ENCODE measurements around the gene ERRFI1.
A peak's percentile ranks its signal among the peaks of the same experiment; 100 is the strongest.

ERRFI1 gene

DNA sequence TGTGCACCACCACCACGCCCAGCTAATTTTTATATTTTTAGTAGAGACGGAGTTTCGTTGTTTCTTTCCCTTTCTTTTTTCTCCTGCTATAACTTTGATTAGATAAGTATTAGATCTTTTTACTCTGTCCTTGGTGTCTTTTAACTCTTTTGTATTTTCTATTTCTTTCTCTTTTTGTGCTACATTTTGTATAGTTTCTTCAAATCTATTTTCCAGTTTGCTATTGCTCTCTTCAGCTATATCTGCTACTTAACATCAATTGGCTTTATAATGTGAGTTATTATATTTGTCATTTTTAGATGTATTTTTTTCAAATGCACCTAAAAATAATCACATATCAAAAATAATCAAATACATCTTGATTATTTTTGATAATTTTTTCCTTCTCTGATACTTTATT lies 16.0 kb upstream of the ERRFI1 start:
- no peak for DNase-seq

DNA sequence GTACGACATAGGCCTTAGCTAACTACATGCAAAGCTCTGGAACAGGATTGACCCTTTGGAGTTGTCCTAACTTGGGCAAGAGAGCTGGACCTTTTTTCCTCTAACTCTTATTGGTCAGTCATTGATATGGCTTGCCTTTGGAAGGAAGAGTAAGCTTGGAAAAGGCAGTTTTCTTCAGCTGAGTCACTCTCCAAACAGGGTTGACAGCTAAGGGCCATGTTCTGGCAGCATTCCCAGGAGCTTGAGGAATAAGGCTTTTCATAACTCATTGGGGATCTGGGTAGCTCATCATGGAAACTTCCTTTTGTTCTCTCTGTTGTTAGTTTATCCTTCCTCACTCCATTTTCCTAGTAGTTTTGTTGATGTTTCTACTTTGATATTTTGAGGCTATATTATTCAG lies 14.5 kb upstream of the ERRFI1 start:
- DNase-seq = peak; percentile 40

DNA sequence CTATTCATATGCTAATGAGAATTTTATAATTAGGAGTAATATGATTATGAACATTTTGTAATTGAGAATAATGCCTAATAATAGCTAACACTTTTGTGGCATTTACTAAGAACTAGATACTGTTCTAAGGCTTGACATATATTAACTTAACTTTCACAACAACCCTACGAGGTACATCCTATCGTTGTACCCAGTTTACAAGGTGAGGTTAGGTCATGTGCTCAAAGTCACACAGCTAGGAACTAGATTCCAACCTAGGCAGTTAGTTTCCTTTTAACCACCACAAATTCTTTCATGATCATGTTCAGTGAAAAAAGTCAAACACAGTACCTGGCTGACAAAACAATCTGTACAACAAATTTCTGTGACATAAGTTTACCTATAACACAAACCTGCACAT lies 13.0 kb upstream of the ERRFI1 start:
- DNase-seq = no peak

DNA sequence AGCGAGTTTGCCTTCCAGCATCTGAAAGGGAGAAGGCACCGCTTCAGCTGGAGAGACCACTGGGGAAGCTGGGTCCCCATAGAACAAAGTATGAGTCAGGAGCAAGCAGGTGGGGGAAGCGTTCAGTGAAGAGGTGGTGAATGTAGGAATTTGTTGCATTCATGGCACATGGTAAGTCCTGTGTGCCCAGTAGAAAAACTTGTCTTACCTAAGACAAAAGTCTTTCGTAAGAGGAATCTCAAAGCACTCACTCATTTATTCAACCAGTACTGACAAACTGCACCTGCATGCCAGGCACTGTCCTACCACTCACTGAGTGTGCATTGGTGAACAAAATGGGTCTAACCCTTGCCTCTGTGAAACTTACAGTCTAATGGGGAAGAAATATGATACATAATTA lies 9.2 kb upstream of the ERRFI1 start:
- DNase-seq = no peak

DNA sequence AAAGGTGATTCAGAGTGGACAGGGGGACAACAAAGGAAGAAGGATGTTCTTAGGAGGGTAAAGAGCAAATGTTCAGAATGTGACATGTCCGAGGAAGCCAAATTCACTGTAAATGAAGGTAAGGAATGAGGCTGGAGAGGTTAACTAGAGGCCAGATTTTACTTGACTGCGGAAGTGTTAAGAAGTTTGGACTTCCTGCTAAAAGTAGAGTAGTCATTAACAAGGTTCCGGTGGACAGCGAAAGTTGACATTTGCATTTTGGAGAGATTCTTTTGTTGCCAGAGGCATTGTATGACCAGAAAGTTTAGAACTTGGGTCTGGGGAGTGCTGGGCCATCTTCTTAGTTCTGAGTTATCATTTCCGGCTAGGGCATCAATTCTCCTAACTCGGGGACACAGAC lies 7.2 kb upstream of the ERRFI1 start:
- no peak for DNase-seq

DNA sequence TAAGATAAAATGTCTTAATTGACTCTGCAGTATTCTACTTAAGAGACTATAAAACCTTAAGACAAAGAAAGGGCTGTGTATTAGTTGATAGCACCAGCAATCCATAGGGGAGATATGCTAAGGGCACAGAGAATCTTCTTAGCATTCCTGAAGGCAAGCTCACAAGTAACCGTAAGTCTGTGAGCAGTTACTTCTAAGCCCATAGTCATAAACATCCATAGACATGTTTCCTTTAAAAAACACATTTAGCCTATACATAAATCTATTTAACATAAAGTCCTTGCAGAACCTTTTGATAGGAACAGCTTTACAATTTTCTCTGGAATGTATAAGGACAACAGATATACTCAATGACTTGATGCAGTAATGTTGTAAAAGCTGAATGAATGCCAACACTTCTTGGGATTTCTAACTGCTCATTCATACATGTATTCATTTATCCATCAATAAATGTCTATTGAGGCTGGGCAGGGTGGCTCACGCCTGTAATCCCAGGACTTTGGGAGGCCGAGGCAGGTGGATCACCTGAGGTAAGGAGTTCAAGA lies 6.3 kb upstream of the ERRFI1 start:
- DNase-seq = no peak

DNA sequence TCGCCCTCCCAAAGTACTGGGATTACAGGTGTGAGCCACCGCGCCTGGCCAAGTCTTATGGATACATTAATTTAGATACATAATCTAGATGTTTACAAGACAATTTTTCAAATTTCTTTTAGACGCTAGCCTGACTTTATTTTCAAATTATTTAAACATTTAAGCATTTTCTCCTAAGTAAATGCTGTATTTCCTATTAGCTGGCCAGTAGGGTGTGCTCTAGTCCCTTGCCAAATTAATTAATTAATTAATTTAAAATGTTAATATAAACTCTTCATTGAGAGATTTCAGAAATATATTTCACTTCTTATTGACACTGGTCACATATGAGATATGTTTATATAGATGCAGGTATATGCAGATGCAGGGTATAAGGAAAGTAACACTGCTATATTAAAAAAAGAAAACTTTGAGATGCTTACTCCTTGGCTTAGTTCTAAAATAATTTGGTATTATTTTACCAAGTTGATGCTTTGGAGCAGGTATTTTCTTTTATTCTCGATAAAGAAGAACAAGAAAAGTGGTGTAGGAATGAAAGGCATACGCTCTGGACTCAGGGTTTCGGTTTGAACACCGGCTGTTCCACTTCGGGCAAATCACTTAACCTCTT lies 5.2 kb upstream of the ERRFI1 start:
- DNase-seq = no peak

DNA sequence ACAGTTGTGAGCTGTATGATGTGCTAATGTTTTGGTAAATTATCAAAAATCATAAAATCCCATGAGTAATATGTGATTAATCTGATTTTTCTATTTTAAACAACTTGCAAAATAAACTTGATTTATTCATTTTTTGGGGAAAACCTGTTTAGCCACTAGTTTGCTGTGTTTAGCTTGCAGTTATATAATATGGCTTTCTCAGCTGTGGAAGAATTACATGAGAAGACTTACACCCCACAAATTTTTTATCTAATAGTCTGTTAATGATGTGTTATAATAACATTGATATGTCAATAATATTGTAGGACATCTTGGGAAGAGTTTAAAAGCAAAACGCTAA lies 2.4 kb upstream of the ERRFI1 start:
- DNase-seq = no peak

DNA sequence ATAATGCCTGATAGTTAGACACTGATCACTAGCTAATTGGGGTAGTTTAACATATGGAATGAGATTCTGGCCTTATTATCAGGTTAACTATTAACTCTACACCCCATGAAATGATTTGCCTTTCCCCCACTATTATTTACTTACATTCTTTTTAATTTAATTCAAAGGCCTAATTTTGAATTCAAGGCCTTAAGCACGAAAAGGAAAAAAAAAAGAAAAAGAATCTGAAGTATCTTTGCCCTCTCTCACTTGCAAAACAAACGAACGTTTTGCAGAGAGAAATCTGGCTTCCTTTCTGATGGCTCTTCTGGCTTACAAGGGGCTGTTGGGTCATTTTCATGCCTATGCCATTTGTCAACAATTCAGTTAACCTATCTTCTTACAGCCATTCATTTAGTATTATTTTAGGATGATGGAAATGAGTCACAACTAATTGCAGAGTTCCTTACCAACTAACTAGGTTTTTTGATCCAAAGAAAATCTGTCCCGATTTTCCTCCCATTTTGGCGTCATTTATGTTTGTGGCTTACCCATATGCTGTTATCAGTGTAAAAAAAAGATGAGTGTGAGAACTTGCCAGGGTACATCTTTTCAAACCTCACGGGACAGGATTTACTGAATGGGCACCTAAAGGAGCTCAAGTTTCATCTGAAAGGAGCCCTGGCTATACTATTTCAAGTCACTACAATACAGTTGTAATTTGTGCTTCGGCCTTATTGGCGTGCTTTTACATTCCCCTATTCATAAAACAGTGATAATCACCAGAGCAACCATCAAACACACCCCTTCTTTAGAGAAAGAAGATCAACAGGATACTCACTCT lies 1.9 kb upstream of the ERRFI1 start:
- no peak for DNase-seq

DNA sequence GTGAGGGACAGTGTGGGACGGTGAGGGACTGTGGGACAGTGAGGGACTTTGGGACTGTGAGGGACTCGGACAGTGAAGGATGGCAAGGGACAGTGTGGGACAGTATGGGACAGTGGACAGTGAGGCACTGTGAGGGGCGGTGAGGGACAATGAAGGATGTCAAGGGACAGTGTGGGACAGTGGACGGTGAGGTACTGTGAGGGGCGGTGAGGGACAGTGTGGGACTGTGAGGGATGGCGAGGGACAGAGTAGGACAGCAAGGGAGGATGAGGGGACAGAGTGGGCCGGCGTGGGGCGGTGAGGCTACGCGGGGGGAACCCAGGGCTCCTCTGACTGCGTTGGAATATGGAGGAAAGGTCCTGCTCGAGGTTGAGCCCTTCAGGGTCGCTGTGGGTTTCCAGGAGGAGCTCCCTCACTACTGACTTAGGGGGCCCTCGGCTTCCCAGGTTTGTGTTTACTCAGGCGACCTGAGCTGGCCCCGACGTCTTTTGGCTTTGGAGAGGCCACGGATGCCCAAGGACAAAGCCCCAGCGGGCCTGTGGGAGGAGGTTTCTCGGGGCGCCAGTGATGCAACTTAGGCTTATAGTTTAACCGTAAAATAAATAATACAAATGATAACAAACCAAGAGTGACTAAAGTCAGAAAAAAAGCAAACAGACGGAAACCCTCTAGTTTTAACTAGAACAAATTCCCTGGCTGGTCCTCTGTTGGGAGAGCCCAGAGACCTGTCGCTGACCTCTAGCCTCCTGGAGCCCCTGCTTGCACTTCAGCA lies 1.1 kb upstream of the ERRFI1 start:
- peak; percentile 28 for DNase-seq

DNA sequence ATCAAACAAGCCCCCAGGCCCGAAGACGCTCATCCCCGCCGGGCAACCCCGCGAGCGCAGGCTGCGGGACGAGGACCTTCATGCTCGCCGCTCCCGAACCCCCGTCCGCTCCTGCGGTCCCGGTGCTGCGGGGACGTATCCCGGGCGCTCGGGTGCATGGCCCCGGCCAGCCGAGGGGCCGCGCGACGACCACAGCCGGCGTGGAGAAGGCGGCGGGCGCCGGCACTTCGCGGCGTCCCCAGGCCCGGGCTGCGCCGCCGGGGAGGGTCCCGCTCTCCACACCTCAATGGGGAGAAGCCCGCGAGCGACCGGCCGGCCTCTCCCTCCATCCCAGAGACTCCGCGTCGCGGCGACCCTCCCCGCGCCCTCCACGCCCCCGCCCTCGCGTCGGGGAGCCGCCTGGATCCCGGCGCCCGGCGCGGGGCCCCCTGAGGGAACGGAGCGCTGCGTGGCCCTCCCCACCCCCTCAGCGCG lies 401 bp downstream of the ERRFI1 start:
- no peak for DNase-seq

DNA sequence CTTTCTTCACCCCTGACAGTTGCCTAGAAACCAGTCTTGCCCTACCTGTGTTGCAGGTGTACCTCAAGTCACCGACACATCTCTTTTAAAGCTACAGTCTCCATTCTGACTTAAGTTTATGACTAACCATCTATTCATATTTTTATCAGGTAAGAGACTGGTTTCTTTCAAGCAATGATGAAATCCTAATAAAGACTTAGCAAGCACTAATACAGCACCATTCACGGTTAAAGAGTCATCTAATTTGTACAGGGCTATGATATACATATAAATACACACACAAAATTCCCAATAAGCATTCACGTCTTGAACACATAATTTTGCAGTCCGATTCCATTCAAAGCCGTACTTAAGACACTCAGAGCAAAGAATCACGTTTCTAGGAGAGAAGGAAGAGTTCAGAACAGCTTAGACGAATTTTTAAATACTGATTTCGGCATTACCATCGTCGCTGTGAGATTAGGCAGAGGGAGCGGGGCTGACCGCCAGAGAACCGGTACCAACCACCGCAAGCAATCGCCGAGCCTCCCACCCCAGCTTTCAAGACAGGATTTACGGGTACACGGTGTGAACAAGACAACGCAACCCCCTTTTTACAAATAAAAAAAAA lies 943 bp downstream of the ERRFI1 start:
- DNase-seq = peak; percentile 30

DNA sequence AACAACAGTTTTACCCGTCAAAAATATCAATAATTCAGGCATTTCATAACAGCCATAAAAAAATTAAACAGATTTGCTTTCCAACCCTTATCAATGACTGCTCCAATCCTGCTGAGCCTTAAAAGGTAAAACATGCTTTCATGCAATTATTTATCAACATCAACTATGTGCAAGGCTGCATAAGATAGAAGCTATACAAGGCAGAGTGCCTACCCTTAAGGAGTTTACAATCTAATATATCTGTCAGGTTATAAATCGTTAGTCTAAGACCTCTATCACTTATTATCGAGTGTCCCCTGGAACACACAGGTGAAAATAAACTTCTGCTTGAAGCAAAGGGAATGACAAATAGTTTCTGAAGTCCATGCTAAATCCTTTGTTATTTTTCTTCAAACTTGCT lies 1.8 kb downstream of the ERRFI1 start:
- no peak for DNase-seq

DNA sequence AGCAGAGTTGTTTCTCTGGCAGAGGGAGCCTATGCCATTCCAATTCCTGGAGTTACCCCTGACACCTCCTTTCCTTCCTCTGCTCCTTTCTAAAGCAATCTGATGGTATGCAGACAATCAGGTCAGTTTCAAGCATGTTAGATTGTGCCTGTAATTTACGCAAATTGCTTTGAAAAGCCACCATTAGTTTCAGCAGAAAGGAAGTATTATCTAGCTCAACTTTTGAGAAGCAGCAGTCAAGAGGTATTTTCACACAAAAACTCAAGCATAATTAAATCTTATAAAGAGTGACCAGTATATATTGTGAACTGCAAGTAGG lies 2.2 kb downstream of the ERRFI1 start:
- no peak for DNase-seq

DNA sequence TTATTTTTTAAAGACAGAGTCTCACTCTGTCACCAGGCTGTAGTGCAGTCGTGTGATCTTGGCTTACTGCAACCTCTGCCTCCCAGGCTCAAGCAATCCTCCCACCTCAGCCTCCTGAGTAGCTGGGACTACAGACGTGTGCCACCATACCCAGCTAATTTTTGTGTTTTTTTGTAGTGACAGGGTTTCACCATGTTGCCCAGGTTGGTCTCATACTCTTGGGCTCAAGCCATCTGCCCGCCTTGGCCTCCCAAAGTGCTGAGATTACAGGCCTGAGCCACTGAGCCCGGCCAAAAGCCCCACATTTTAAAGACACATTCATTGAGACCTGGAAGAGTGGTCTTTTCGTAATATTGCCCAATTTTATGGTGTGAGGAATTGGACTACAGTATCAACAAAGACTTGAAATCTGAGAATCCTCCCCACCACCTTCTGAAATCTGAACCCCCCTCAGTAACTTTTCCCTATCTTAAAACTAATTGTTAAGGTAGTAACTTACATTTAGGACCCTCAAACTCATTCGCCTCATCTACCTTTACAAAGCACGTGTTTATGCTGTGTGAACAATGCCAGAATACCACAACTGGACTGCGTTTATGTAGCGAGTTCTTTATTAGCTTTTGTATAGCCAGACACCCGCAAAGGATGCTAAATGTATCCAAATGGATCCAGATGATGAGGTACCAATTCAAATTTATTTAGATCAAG lies 2.7 kb downstream of the ERRFI1 start:
- DNase-seq = no peak

DNA sequence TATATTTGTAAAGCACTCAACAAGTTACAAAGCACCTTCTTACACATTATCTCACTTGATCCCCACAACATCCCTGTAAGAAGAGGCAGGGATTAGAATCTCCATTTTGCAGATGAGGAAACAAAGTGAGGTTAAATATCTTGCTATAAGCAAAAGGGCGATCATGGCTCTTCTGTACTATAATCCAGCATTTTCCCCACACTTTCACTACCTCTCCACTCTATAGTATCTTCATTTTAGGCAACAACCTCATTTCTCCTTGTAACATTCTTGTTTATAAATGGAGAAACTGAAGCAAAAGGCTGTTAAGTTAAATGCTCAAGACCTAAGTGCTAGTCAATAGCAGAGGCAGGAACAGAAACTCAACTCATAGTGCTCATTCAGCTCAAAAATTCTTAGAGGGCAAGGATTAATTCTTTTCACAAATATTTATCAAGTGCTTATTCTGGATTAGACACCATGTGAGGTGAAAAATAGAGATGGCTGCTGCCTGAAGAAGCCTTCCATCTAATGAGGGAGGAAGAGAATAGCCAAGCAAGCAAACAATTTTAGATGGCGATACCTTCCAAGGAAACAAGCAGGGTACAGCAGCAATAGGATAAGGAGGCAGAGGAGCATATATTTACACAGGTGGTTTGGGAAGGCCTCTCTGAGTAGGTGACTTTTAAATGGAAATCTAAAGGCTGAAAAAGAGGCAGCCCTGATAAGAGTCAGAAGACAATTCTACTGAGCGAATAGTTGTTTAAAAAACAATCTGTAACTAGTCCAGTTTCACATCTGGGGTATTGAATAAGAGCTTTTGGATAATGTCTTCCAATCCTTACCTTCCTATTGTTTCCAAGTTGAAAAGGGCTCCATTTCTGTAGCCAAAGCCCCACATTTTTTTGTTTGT lies 3.5 kb downstream of the ERRFI1 start:
- no peak for DNase-seq

DNA sequence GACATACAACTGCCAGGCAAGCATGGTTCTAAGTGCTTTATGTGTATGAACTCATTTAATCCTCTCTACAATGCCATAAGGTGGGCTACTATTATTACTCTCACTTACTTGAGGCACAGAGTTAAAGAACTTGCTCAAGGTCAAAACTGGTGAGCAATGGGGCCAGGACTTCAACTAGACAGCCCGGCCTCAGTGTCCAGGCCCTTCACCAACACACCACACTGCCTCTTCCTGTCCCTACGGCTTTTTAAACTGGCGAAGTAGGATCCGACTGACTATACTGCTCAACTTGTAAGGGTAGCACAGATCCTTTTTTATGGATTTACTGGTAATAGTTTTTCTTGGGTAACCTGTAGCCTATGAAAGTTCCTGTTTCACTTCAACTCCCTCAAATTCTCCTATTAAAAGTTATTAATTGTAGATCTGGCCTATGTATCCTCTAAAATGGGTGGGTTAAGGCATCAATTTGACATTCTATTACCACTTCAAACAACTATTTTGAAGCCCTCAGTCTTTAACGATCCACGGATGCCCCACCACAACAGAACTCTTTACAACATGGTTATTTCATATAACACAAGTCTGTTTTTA lies 4.3 kb downstream of the ERRFI1 start:
- no peak for DNase-seq

DNA sequence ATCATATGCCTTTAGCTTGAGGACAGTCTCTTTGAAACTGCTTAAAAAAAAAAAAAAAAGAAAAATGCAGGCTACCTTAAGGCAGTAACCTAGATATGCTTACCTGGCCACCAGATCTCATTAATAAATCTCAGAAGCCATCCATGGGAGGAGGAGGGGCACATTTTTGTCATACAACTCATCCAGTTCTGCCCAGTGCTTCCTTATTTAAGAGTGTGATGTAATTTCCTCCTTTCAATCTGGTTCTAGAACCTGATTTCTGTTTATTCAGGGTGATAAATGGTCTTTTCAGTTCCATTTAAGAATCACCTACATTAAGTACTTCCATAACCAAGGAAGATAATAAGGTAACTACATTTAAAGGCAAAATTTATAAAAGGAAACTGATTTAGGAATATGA lies 6.1 kb downstream of the ERRFI1 start:
- DNase-seq = no peak

DNA sequence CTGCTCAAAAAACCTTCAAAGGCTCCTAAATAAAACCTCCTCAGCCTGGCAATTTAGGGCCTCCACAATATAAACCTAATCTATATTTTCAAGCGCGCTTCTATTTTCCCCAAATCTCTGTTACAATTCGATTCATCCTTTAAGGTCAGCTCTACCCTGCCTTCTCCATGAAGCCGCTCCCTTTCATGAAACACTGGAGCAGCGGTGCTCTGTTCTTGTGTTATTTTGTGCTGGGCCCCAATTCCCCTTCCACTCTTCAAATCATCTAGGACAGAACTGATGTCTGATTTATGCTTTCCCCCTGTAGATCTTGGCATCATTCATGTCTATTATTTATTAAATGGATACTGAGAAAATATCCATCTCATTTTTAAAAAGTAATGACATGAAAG lies 6.9 kb downstream of the ERRFI1 start:
- DNase-seq = no peak

DNA sequence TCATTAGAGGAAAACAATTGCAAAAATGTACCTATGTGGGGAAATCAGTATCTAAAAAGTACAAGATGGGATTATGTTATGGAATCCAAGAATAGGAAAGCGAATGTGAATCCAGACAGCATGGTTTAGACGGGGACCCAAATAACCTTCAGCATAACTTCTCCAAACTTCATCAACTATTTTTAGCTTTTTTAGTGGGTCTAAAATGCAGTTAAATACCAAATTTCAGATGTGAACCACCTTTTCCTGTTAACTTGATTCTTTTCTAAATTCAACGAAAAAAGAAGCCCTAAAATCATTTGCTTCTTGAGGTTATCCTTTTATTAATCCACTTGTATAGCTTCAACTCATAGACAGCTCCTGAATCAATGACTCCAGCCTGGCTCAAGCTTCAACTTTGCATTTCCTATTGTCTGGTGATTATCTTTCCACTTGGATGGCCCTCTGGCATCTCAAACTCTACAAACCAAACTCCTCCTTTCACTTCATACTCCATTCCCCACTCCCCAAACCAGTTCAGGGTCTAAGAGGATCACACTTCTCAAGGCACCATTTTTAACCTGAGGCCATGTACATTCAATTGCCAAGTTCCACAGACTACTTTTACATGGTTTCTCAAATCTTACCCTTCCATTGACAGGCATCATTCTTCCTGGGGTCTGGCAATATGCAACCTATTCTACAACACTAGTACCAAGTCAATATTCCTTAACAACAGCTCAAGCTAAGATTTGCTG lies 7.4 kb downstream of the ERRFI1 start:
- no peak for DNase-seq
